ENCODE measurements around the gene CXCL9.
"Not testable (repeated sequence)": the region's sequence is repeated elsewhere in the genome, so short reads cannot be mapped to it uniquely, and the experiment has no call there.

The CXCL9 gene

DNA sequence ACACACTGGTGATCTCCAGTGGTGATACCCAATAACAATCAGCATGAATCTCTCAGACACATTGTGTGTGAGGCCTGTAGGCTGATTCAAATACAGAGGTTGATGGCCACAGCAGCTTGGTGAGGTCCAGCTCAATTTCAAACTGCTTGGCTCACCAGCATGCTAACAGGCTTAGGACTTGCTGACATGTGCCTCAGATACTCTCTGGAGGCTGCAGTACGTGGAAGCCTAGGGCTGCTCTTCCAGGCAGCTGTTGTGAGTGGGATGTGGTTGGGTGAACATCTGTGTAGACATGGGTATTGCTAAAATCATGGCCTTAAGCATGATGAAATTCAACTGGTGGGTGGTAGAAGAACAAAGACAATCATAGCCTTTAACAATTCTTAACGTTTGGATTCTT lies 4.3 kb downstream of the CXCL9 start:
- TF ChIP-seq, protein P1, sequence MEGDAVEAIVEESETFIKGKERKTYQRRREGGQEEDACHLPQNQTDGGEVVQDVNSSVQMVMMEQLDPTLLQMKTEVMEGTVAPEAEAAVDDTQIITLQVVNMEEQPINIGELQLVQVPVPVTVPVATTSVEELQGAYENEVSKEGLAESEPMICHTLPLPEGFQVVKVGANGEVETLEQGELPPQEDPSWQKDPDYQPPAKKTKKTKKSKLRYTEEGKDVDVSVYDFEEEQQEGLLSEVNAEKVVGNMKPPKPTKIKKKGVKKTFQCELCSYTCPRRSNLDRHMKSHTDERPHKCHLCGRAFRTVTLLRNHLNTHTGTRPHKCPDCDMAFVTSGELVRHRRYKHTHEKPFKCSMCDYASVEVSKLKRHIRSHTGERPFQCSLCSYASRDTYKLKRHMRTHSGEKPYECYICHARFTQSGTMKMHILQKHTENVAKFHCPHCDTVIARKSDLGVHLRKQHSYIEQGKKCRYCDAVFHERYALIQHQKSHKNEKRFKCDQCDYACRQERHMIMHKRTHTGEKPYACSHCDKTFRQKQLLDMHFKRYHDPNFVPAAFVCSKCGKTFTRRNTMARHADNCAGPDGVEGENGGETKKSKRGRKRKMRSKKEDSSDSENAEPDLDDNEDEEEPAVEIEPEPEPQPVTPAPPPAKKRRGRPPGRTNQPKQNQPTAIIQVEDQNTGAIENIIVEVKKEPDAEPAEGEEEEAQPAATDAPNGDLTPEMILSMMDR (IDR thresholded peaks at IDR 0.05; ENCODE audit: insufficient read depth, low read length, missing control alignments), result no peak
- DNase-seq (ENCODE audit: low read depth, low spot score), result no peak
- POLR2A ChIA-PET, result no interaction called here
- no peak overlapping the region for H3K4me3 ChIP-seq (ENCODE audit: low read depth, low read length)
- CTCF ChIA-PET, result interaction anchor here (1.2 kb wide), 1 partner anchor 64 kb away, joined by 4 read pairs; no protein-coding TSS in a partner anchor

DNA sequence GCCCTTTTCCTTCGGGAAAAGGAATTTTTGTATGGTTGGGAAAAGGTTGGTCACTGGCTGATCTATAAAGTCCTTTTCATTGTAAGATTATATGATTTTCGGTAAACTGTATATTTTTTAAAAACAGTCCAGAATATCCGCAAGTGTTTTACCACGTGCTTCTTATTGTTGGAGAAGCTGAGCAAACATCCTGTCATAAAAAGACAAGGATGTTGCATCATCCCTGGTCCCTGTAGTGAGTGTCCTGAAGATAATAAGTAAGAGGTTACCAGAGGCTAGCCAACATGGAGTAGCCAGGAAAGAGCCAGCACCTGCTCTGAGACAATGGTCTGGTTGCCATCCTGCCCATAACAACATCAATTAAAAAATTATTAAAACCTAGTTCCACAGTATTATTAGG lies 5.1 kb downstream of the CXCL9 start:
- ChIA-PET POLR2A (no interaction called here), CTCF (interaction anchor here (1.2 kb wide), 1 partner anchor 65 kb away, joined by 4 read pairs; no protein-coding TSS in a partner anchor)
- H3K4me3 ChIP-seq (ENCODE audit: low read depth, low read length), result no peak overlapping the region
- TF ChIP-seq, protein P1 (IDR thresholded peaks at IDR 0.05; ENCODE audit: insufficient read depth, low read length, missing control alignments), result no peak
- DNase-seq (ENCODE audit: low read depth, low spot score), result no peak

DNA sequence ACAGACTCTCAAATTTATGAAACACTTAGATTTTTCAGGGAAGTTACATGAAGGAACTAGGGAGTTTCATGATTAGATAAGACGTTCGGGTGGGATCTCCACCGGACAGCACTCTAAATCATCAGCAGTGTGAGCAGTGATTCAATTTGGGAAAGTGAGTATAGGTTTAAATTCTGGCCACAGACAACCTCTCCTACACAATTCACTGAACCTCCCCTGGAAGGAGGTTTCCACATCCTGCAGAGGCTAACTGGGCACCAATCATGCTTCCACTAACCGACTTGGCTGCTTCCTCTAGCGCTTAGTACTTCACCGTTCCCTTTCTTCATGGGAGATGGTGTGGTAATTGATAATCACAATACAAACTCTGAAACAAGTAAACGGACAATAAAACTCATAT lies 5.6 kb downstream of the CXCL9 start:
- ChIA-PET CTCF (no interaction called here), POLR2A (no interaction called here)
- TF ChIP-seq, protein P1 (IDR thresholded peaks at IDR 0.05; ENCODE audit: insufficient read depth, low read length, missing control alignments), result no peak
- no peak overlapping the region for H3K4me3 ChIP-seq (ENCODE audit: low read depth, low read length)
- DNase-seq (ENCODE audit: low read depth, low spot score), result no peak

DNA sequence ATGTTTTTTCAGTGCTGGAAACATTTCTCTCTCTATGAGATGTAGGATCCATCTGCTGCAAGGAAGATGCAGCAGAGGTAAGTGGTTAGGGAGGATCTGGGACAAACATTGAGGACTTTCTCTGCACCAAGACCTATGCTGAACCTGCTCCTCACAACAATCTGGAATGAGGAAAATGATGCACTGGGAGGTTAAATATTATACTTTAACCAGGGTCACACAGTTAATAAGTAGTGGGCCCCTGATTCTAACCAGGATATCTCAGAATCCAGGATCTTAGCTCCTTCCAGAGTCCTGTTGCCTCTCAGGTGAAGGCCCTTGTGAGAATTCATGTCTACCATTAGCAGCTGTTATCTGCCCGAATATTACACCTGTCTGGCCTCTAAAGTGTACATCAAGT lies 7.0 kb downstream of the CXCL9 start:
- ChIA-PET CTCF (interaction anchor here (1.1 to 1.5 kb wide), 3 partner anchors 67 to 71 kb away, joined by 3 to 6 read pairs (median 3); no protein-coding TSS in a partner anchor), POLR2A (no interaction called here)
- no peak overlapping the region for H3K4me3 ChIP-seq (ENCODE audit: low read depth, low read length)
- TF ChIP-seq, protein P1 (IDR thresholded peaks at IDR 0.05; ENCODE audit: insufficient read depth, low read length, missing control alignments), result no peak
- no peak for DNase-seq (ENCODE audit: low read depth, low spot score)

DNA sequence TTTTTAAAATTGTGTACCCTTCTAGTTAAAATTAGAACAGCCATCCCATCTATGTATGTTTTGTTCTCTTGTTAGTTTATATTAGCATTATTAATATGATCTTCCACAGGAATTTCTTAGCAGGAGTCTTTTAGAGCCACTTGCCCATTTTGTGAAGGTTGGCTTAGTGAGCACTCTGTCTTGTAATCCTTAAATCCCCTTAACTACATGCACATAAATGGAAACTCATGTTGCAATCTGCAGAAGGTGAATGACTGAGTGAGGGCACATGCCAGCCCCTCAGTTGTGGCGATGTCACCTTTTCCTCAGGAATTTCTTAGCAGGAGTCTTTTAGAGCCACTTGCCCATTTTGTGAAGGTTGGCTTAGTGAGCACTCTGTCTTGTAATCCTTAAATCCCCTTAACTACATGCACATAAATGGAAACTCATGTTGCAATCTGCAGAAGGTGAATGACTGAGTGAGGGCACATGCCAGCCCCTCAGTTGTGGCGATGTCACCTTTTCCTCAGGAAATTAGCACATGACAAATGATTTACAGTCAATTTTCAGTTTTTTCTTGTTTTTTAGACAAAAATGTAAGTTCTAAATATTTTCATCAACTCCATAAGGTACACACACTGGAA lies 8.7 kb downstream of the CXCL9 start:
- CTCF ChIA-PET, result interaction anchor here (0.9 to 4.7 kb wide), 3 partner anchors 17 to 88 kb away, joined by 3 to 153 read pairs (median 3); no protein-coding TSS in a partner anchor
- DNase-seq (ENCODE audit: low read depth, low spot score); POLR2A ChIA-PET; H3K4me3 ChIP-seq (ENCODE audit: low read depth, low read length): not testable (repeated sequence)

DNA sequence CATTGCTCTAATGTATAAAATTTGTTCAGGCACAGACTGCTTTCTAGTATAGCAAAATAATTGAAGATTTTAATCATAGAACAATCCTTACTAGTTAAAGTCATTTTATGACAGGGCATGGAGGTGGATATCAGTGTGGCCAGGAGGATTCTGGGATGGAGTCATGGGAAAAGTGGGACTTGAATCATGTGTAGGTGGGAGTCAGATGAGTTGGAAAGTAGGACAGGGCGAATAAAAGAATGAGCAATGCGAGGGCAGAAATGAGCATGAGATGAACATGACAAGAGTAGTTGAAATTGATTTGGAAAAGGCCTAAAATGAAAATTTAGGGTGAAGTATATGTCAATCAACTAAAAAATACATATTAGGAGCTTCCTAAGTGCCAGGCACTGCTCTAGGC lies 9.4 kb downstream of the CXCL9 start:
- no peak for DNase-seq (ENCODE audit: low read depth, low spot score)
- TF ChIP-seq, protein P1 (IDR thresholded peaks at IDR 0.05; ENCODE audit: insufficient read depth, low read length, missing control alignments), result no peak
- POLR2A ChIA-PET, result no interaction called here
- no peak overlapping the region for H3K4me3 ChIP-seq (ENCODE audit: low read depth, low read length)
- CTCF ChIA-PET, result interaction anchor here (2.5 to 4.7 kb wide), 8 partner anchors 13 to 84 kb away, joined by 10 to 153 read pairs (median 24); no protein-coding TSS in a partner anchor

DNA sequence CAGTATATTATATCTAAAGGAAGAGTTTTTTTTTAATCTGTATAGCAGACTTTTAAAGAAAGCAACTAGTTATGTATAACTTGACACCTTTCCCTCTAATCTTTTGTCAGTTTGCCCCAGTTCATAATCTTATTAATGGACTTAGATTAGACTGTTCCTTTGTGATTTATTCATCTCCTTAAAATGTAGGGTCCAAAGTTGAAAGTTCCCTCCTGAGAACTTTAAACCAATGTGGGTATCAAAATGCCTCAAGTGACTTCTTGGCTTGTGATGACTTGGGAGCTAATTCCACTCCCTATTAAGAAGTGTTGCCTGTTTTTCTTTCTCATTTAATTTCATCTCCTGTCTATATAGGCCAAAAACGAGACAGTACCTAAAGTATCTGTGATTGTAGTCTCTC lies 10.2 kb downstream of the CXCL9 start:
- no peak for DNase-seq (ENCODE audit: low read depth, low spot score)
- H3K4me3 ChIP-seq (ENCODE audit: low read depth, low read length), result no peak overlapping the region
- TF ChIP-seq, protein P1 (IDR thresholded peaks at IDR 0.05; ENCODE audit: insufficient read depth, low read length, missing control alignments), result no peak
- ChIA-PET CTCF (interaction anchor here (1.0 to 4.7 kb wide), 21 partner anchors 9 to 112 kb away, joined by 3 to 153 read pairs (median 12); partner anchors contain the start of genes ART3 and CXCL9), POLR2A (no interaction called here)

All from AG04449 (cell line).